HL-60 (cell line): ENCODE data around the gene CDK6.

Experiments
- DNase-seq, 2 experiments: peaks; one replicate each; pipeline ENCODE4 v3.0.0-alpha.2; 2010 to 2020; ENCODE audit warnings: low read depth in 1 of 2, low spot score in 1 of 2
- H3K27ac ChIP-seq: fragments of 250-450 bp; sonication (Bioruptor Pico); replicated peaks from 2 replicates; pipeline ENCODE4 v1.5.1; 2020; ENCODE audit warnings: mild to moderate bottlenecking, moderate library complexity
- H3K27me3 ChIP-seq: fragments of 250-450 bp; sonication (Bioruptor Pico); 2 replicates; pipeline ENCODE4 v1.5.1; 2021; ENCODE audit warnings: mild to moderate bottlenecking, moderate library complexity; ENCODE audit not compliant: insufficient read depth, poor library complexity, severe bottlenecking
- H3K4me3 ChIP-seq: replicated peaks from 2 replicates; pipeline ENCODE4 v1.5.1; 2011; ENCODE audit warnings: mild to moderate bottlenecking, control low read depth, low read length; ENCODE audit not compliant: insufficient read depth
- CTCF ChIP-seq: IDR thresholded peaks from one replicate; pipeline ENCODE4 v1.5.1; 2011; ENCODE audit warnings: low read length, control low read depth, inconsistent platforms; ENCODE audit not compliant: insufficient read depth
- GABPA ChIP-seq: IDR thresholded peaks from 2 replicates; pipeline ENCODE4 v1.6.1; 2012; ENCODE audit warnings: low read depth
- POLR2AphosphoS5 ChIP-seq: IDR thresholded peaks from 2 replicates; pipeline ENCODE4 v1.6.1; 2012; ENCODE audit warnings: low read depth
- REST ChIP-seq: IDR thresholded peaks from 2 replicates; pipeline ENCODE4 v1.6.1; 2012; ENCODE audit warnings: low read depth; ENCODE audit not compliant: insufficient replicate concordance
- SPI1 ChIP-seq: IDR thresholded peaks from 2 replicates; pipeline ENCODE4 v1.6.1; 2012; ENCODE audit warnings: low read depth, mild to moderate bottlenecking, borderline replicate concordance

CDK6 gene

GRCh38 chr7:92875719-92876118 is 39.3 kb upstream of the CDK6 start:
- no peak overlapping the region for H3K4me3 ChIP-seq
- no peaks in the 10 kb centered on the region for H3K27me3 ChIP-seq
- DNase-seq: no peak
- H3K27ac ChIP-seq: no peak overlapping the region
- TF ChIP-seq POLR2AphosphoS5: no peak
- no peak for TF ChIP-seq CTCF
- no peak for TF ChIP-seq SPI1
- TF ChIP-seq GABPA: no peak
- no peak for TF ChIP-seq REST

- DNase-seq: no peak
- TF ChIP-seq GABPA (no peak), POLR2AphosphoS5 (no peak), SPI1 (no peak), CTCF (no peak), REST (no peak)
- Histone ChIP-seq H3K27me3 (no peaks in the 10 kb centered on the region), H3K4me3 (no peak overlapping the region), H3K27ac (no peak overlapping the region)
Measured at GRCh38 chr7:92875173-92875572, 38.8 kb upstream of the CDK6 start.

GRCh38 chr7:92874567-92874966 is 38.2 kb upstream of the CDK6 start:
- no peak for DNase-seq
- TF ChIP-seq POLR2AphosphoS5 (no peak), CTCF (no peak), REST (no peak), SPI1 (no peak), GABPA (no peak)
- Histone ChIP-seq H3K4me3 (no peak overlapping the region), H3K27ac (no peak overlapping the region), H3K27me3 (no peaks in the 10 kb centered on the region)
